ENCODE data around the gene HNRNPDL. TPM values are rescaled to one million over a fixed set of nuclear protein-coding genes. Genes with fewer than 3 reads are reported as not detected.
"Not testable (repeated sequence)": the region's sequence is repeated elsewhere in the genome, so short reads cannot be mapped to it uniquely, and the experiment has no call there.

Gene HNRNPDL
- total RNA-seq (100 to 1,000 TPM; 461 to 467 TPM), total RNA-seq (296 to 1,069 (median 650) reads per million in 172 experiments)
- polyA plus RNA-seq (2013, experiment 1 of 2): 405 TPM
- polyA plus RNA-seq (2013, experiment 2 of 2): 515 TPM

GRCh38 chr4:82430193-82430963, at the start of gene HNRNPDL, which contains the start of gene ENOPH1:
TSS of gene HNRNPDL (minus strand) at chr4:82430462. CDS start at chr4:82429690, 772 bp downstream.
TSS of gene ENOPH1 (plus strand) at chr4:82430590. CDS start at chr4:82430830, 240 bp downstream.
- TF ChIP-seq, protein P1, sequence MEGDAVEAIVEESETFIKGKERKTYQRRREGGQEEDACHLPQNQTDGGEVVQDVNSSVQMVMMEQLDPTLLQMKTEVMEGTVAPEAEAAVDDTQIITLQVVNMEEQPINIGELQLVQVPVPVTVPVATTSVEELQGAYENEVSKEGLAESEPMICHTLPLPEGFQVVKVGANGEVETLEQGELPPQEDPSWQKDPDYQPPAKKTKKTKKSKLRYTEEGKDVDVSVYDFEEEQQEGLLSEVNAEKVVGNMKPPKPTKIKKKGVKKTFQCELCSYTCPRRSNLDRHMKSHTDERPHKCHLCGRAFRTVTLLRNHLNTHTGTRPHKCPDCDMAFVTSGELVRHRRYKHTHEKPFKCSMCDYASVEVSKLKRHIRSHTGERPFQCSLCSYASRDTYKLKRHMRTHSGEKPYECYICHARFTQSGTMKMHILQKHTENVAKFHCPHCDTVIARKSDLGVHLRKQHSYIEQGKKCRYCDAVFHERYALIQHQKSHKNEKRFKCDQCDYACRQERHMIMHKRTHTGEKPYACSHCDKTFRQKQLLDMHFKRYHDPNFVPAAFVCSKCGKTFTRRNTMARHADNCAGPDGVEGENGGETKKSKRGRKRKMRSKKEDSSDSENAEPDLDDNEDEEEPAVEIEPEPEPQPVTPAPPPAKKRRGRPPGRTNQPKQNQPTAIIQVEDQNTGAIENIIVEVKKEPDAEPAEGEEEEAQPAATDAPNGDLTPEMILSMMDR (IDR thresholded peaks at IDR 0.05): no peak

DNA sequence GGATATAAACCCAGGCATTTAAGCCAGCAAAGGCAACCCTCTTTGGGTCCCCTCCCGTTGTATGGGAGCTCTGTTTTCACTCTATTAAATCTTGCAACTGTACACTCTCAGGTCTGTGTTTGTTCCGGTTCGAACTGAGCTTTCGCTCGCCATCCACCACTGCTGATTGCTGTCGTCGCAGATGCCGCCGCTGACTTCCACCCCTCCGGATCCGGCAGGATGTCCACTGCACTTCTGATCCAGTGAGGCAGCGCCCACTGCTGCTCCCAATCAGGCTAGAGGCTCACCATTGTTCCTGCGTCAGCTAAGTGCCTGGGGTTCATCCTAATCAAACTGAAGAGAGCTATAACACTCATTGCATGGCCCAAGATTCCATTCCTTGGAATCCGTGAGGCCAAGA, 49.3 kb upstream of the HNRNPDL start:
- intact Hi-C loops (cut with DNase I, micrococcal nuclease): no loop called here
- Mint-ChIP-seq H3K36me3 (ENCODE audit: low read depth) (peaks cover 20% of the 10 kb centered on the region), H3K27ac (no peak overlapping the region), H3K27me3 (no peaks in the 10 kb centered on the region), H3K9me3 (no peaks in the 10 kb centered on the region), H3K4me1 (ENCODE audit: low read depth) (no peaks in the 10 kb centered on the region), H3K4me3 (no peak overlapping the region)
- TF ChIP-seq, protein P1 (IDR thresholded peaks at IDR 0.05): no peak
- ATAC-seq (ENCODE audit: poor library complexity): no peak
- Histone ChIP-seq H3K4me3 (ENCODE audit: low read length) (no peak overlapping the region), H3K4me1 (ENCODE audit: insufficient read depth, low read length) (no peaks in the 10 kb centered on the region), H3K27me3 (ENCODE audit: control insufficient read depth in 1 of 2, insufficient read depth in 2 of 2, low read length in 2 of 2) (no peaks in the 10 kb centered on the region), H3K27ac (ENCODE audit: low read depth in 1 of 2, low read length in 2 of 2) (no peak overlapping the region), H3K36me3 (ENCODE audit: insufficient read depth, low read length) (no peaks in the 10 kb centered on the region), H3K9me3 (ENCODE audit: control insufficient read depth in 1 of 2, insufficient read depth in 1 of 2, low read length in 2 of 2) (no peaks in the 10 kb centered on the region)
- ChIA-PET CTCF (no interaction called here), POLR2A (no interaction called here)
- no peak for DNase-seq

More at GRCh38 chr4:82430193-82430963, at the start of gene HNRNPDL, which contains the start of gene ENOPH1:
- DNase-seq (peak; percentile 92 to 98 (median 94)), ATAC-seq (ENCODE audit: poor library complexity) (peak; percentile 69)
- H3K36me3 ChIP-seq (ENCODE audit: insufficient read depth, low read length): peaks cover 33% of the 10 kb centered on the region
- H3K36me3 Mint-ChIP-seq (ENCODE audit: low read depth): peaks cover 74% of the 10 kb centered on the region
- H3K9me3 ChIP-seq (ENCODE audit: control insufficient read depth in 1 of 2, insufficient read depth in 1 of 2, low read length in 2 of 2): no peaks in the 10 kb centered on the region
- H3K27ac Mint-ChIP-seq: peak within 1 kb of the TSS; percentile 99
- peak within 1 kb of the TSS; percentile 100 for H3K4me3 Mint-ChIP-seq
- CTCF ChIA-PET: interaction anchor here (1.1 to 3.0 kb wide), 8 partner anchors 51 to 920 kb away, joined by 3 to 22 read pairs (median 6); partner anchors contain the start of gene COPS4
- intact Hi-C loops (cut with DNase I, micrococcal nuclease): loop anchor here (2.0 to 10.0 kb wide), 5 partner anchors 146 to 1054 kb away; partner anchors contain the start of genes ABRAXAS1 (in 1 of the 2), COPS4 (in 1 of the 2), HELQ (in 1 of the 2) and MRPS18C (in 1 of the 2)
- peak within 1 kb of the TSS; percentile 98 to 99 for H3K27ac ChIP-seq (ENCODE audit: low read depth in 1 of 2, low read length in 2 of 2)
- H3K4me3 ChIP-seq (ENCODE audit: low read length): peak within 1 kb of the TSS; percentile 93
- peaks cover 78% of the 10 kb centered on the region for H3K4me1 Mint-ChIP-seq (ENCODE audit: low read depth)
- H3K4me1 ChIP-seq (ENCODE audit: insufficient read depth, low read length): peaks cover 36% of the 10 kb centered on the region
- H3K27me3 ChIP-seq (ENCODE audit: control insufficient read depth in 1 of 2, insufficient read depth in 2 of 2, low read length in 2 of 2): no peaks in the 10 kb centered on the region
- no peaks in the 10 kb centered on the region for H3K9me3 Mint-ChIP-seq
- peaks cover 4% of the 10 kb centered on the region for H3K27me3 Mint-ChIP-seq
- POLR2A ChIA-PET: interaction anchor here (1.0 to 5.8 kb wide), 28 partner anchors 9 to 1055 kb away, joined by 3 to 277 read pairs (median 9); partner anchors contain the start of genes COPS4, COQ2, HELQ and HNRNPD

GRCh38 chr4:82477469-82477868, 47.2 kb upstream of the HNRNPDL start:
- H3K4me1 ChIP-seq (ENCODE audit: insufficient read depth, low read length); H3K4me3 Mint-ChIP-seq; H3K9me3 ChIP-seq (ENCODE audit: control insufficient read depth in 1 of 2, insufficient read depth in 1 of 2, low read length in 2 of 2); H3K27me3 ChIP-seq (ENCODE audit: control insufficient read depth in 1 of 2, insufficient read depth in 2 of 2, low read length in 2 of 2); H3K36me3 ChIP-seq (ENCODE audit: insufficient read depth, low read length); intact Hi-C loops (cut with DNase I, micrococcal nuclease); H3K9me3 Mint-ChIP-seq; ATAC-seq (ENCODE audit: poor library complexity); H3K27ac ChIP-seq (ENCODE audit: low read depth in 1 of 2, low read length in 2 of 2); POLR2A ChIA-PET; H3K27ac Mint-ChIP-seq; DNase-seq; CTCF ChIA-PET; H3K4me1 Mint-ChIP-seq (ENCODE audit: low read depth); H3K27me3 Mint-ChIP-seq; H3K4me3 ChIP-seq (ENCODE audit: low read length): not testable (repeated sequence)
- peaks cover 16% of the 10 kb centered on the region for H3K36me3 Mint-ChIP-seq (ENCODE audit: low read depth)

GRCh38 chr4:82475931-82476330, 45.7 kb upstream of the HNRNPDL start:
- POLR2A ChIA-PET; H3K4me1 ChIP-seq (ENCODE audit: insufficient read depth, low read length); H3K4me1 Mint-ChIP-seq (ENCODE audit: low read depth); CTCF ChIA-PET; DNase-seq; H3K27me3 ChIP-seq (ENCODE audit: control insufficient read depth in 1 of 2, insufficient read depth in 2 of 2, low read length in 2 of 2); intact Hi-C loops (cut with DNase I, micrococcal nuclease); H3K27ac Mint-ChIP-seq; H3K36me3 ChIP-seq (ENCODE audit: insufficient read depth, low read length); H3K9me3 Mint-ChIP-seq; H3K9me3 ChIP-seq (ENCODE audit: control insufficient read depth in 1 of 2, insufficient read depth in 1 of 2, low read length in 2 of 2); H3K27ac ChIP-seq (ENCODE audit: low read depth in 1 of 2, low read length in 2 of 2); H3K4me3 Mint-ChIP-seq; H3K4me3 ChIP-seq (ENCODE audit: low read length); H3K27me3 Mint-ChIP-seq; ATAC-seq (ENCODE audit: poor library complexity): not testable (repeated sequence)
- H3K36me3 Mint-ChIP-seq (ENCODE audit: low read depth): peaks cover 13% of the 10 kb centered on the region

All from CD4-positive, alpha-beta T cell (primary cell).